HEK293T (cell line): ENCODE measurements around the gene OPCML.

Source experiments
- CTCF ChIA-PET: fragments of 350-600 bp; formaldehyde crosslinking; extraction: SDS; loops from one replicate; lab custom pipeline; 2021; ENCODE audit warnings: antibody characterized with exemption, inconsistent platforms; lab: Yijun Ruan, JAX
- POLR2A ChIA-PET: fragments of 350-600 bp; formaldehyde crosslinking; extraction: SDS; loops from one replicate; lab custom pipeline; 2020; ENCODE audit warnings: antibody characterized with exemption, inconsistent platforms; lab: Yijun Ruan, JAX
- DNase-seq: peaks from one replicate; pipeline ENCODE4 v3.0.0; 2012; ENCODE audit warnings: mixed read lengths; ENCODE audit errors: extremely low spot score
- ARNT ChIP-seq: fragments of 450-650 bp; IDR thresholded peaks from 2 replicates; pipeline ENCODE4 v1.6.1; 2017; ENCODE audit warnings: mild to moderate bottlenecking
- BHLHE40 ChIP-seq: fragments of 450-650 bp; IDR thresholded peaks from 2 replicates; pipeline ENCODE4 v1.6.1; 2016; ENCODE audit warnings: mild to moderate bottlenecking, moderate library complexity, borderline replicate concordance
- CTBP1 ChIP-seq: fragments of 450-650 bp; IDR thresholded peaks from 2 replicates; pipeline ENCODE4 v1.6.1; 2016; ENCODE audit warnings: borderline replicate concordance
- ELF4 ChIP-seq: fragments of 450-650 bp; IDR thresholded peaks from 2 replicates; pipeline ENCODE4 v1.6.1; 2017; ENCODE audit warnings: antibody characterized with exemption
- FOXA1 ChIP-seq: fragments of 450-650 bp; IDR thresholded peaks from 2 replicates; pipeline ENCODE4 v1.6.1; 2016; ENCODE audit warnings: mild to moderate bottlenecking
- FOXK2 ChIP-seq: fragments of 450-650 bp; IDR thresholded peaks from 2 replicates; pipeline ENCODE4 v1.6.1; 2016; ENCODE audit warnings: mild to moderate bottlenecking
- FOXM1 ChIP-seq: fragments of 450-650 bp; IDR thresholded peaks from 2 replicates; pipeline ENCODE4 v1.6.1; 2017; ENCODE audit warnings: mild to moderate bottlenecking, borderline replicate concordance
- HDGF ChIP-seq: fragments of 450-650 bp; IDR thresholded peaks from 2 replicates; pipeline ENCODE4 v1.6.1; 2017; ENCODE audit warnings: antibody characterized with exemption, borderline replicate concordance
- L3MBTL2 ChIP-seq: fragments of 450-650 bp; conservative IDR thresholded peaks from 2 replicates; pipeline ENCODE4 v1.6.1; 2016; ENCODE audit warnings: mild to moderate bottlenecking
- LEF1 ChIP-seq: fragments of 450-650 bp; IDR thresholded peaks from 2 replicates; pipeline ENCODE4 v1.6.1; 2017; ENCODE audit warnings: mild to moderate bottlenecking, borderline replicate concordance
- NFRKB ChIP-seq: fragments of 450-650 bp; IDR thresholded peaks from 2 replicates; pipeline ENCODE4 v1.6.1; 2016; ENCODE audit warnings: mild to moderate bottlenecking, moderate library complexity
- PKNOX1 ChIP-seq: fragments of 450-650 bp; IDR thresholded peaks from 2 replicates; pipeline ENCODE4 v1.6.1; 2016
- SP1 ChIP-seq: fragments of 450-650 bp; IDR thresholded peaks from 2 replicates; pipeline ENCODE4 v1.6.1; 2017
- SUZ12 ChIP-seq: fragments of 450-650 bp; IDR thresholded peaks from 2 replicates; pipeline ENCODE4 v1.6.1; 2016; ENCODE audit warnings: mild to moderate bottlenecking
- TARDBP ChIP-seq: fragments of 450-650 bp; IDR thresholded peaks from 2 replicates; pipeline ENCODE4 v1.6.1; 2016
- ZNF384 ChIP-seq: fragments of 450-650 bp; IDR thresholded peaks from 2 replicates; pipeline ENCODE4 v1.6.1; 2016

The OPCML gene

DNA sequence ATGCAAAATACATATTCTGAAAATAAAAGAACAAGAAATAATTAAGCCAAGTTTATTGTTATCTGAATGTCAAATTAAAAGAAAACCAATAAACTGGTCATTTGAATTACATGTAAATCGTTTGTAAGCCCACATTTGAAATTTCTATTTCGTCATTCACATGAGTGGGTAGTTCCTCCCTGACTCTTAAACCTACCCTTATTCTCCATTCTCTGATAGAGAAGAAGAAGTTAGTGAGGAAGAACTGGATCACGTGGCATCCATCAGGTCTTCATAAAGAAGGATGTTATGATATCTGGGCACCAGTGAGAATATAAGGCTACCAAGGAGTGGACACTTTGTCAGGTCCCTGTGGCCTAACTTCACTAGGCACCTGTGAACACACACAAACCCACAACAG, 328.1 kb downstream of the OPCML start:
- ChIA-PET CTCF (no interaction called here), POLR2A (no interaction called here)
- DNase-seq = no peak
- TF ChIP-seq CTBP1 = no peak
- no peak for TF ChIP-seq L3MBTL2
- no peak for TF ChIP-seq TARDBP
- no peak for TF ChIP-seq LEF1
- TF ChIP-seq FOXA1 = no peak
- TF ChIP-seq FOXM1 = no peak
- TF ChIP-seq FOXK2 = no peak
- no peak for TF ChIP-seq HDGF
- no peak for TF ChIP-seq ELF4
- no peak for TF ChIP-seq BHLHE40
- no peak for TF ChIP-seq PKNOX1
- no peak for TF ChIP-seq SUZ12
- TF ChIP-seq NFRKB = no peak
- TF ChIP-seq ARNT = no peak
- no peak for TF ChIP-seq SP1
- TF ChIP-seq ZNF384 = no peak

DNA sequence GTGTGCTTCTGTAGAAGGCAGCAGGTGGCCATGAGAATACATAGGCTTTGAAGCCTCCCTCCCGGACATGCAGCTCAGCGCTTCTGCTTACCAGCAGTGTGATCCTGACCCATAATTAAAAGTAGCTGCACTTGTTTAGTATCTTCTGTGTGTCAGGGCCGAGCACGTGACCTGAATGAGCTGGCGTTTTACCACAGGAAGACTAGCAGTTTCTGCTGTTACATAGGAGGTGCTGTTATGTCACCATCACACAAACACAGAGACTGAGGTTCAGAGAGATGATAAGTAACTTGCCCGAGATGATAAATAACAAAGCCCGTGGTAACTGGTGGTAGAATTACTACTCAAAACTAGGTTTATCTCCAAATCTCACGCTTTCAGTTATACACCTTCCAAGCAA, 329.5 kb downstream of the OPCML start:
- DNase-seq = no peak
- CTCF ChIA-PET = no interaction called here
- POLR2A ChIA-PET = no interaction called here
- TF ChIP-seq PKNOX1 (no peak), FOXK2 (no peak)

DNA sequence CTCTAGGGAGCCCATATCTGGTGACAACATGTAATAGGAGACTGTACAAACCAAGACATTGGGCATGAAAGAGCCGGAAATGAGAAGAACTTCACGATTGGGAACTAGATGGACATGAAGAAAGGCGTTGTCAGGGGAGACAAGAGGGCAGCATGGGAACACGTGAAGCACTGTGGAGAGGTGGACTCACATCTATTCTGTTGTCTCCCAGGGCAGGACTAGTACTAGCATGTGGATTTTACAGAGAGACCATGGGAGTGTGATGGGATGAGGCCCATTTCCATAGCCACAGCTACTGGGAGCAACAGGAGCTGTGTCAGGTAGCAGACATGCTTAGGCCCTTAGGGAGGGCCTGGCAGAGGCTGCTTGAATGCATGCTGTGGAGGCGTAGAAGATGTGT, 333.9 kb downstream of the OPCML start:
- ChIA-PET POLR2A (no interaction called here), CTCF (no interaction called here)
- no peak for TF ChIP-seq HDGF
- no peak for TF ChIP-seq NFRKB
- no peak for TF ChIP-seq FOXM1
- no peak for TF ChIP-seq LEF1
- TF ChIP-seq BHLHE40 = no peak
- no peak for TF ChIP-seq PKNOX1
- TF ChIP-seq SP1 = no peak
- no peak for TF ChIP-seq FOXK2
- no peak for TF ChIP-seq ZNF384
- no peak for TF ChIP-seq ARNT
- no peak for DNase-seq

GRCh38 chr11:133197425-133197824, 334.9 kb downstream of the OPCML start:
- POLR2A ChIA-PET = no interaction called here
- no peak for DNase-seq
- TF ChIP-seq FOXA1 (no peak), FOXK2 (no peak), ARNT (no peak), ZNF384 (no peak), TARDBP (no peak), FOXM1 (no peak), L3MBTL2 (no peak), NFRKB (no peak), HDGF (no peak), CTBP1 (no peak), SUZ12 (no peak), ELF4 (no peak), SP1 (no peak)
- CTCF ChIA-PET = no interaction called here

GRCh38 chr11:133191931-133192330, 340.4 kb downstream of the OPCML start:
- ChIA-PET POLR2A (no interaction called here), CTCF (no interaction called here)
- no peak for TF ChIP-seq NFRKB
- no peak for TF ChIP-seq SP1
- no peak for TF ChIP-seq FOXK2
- TF ChIP-seq FOXA1 = no peak
- no peak for TF ChIP-seq ARNT
- TF ChIP-seq TARDBP = no peak
- TF ChIP-seq HDGF = no peak
- TF ChIP-seq SUZ12 = no peak
- TF ChIP-seq PKNOX1 = no peak
- no peak for TF ChIP-seq LEF1
- TF ChIP-seq FOXM1 = no peak
- no peak for TF ChIP-seq ZNF384
- no peak for TF ChIP-seq CTBP1
- no peak for TF ChIP-seq ELF4
- no peak for TF ChIP-seq L3MBTL2
- no peak for TF ChIP-seq BHLHE40
- no peak for DNase-seq

GRCh38 chr11:133181667-133182066, 350.6 kb downstream of the OPCML start:
- TF ChIP-seq FOXM1 = no peak
- TF ChIP-seq SP1 = no peak
- CTCF ChIA-PET = no interaction called here
- POLR2A ChIA-PET = no interaction called here
- DNase-seq = no peak

GRCh38 chr11:133181066-133181465, 351.2 kb downstream of the OPCML start:
- ChIA-PET CTCF (no interaction called here), POLR2A (no interaction called here)
- no peak for DNase-seq
- TF ChIP-seq FOXA1 (no peak), HDGF (no peak), SP1 (no peak), NFRKB (no peak), FOXM1 (no peak), FOXK2 (no peak), CTBP1 (no peak), BHLHE40 (no peak), LEF1 (no peak), ARNT (no peak), TARDBP (no peak), L3MBTL2 (no peak), SUZ12 (no peak), ZNF384 (no peak), PKNOX1 (no peak), ELF4 (no peak)
